ENCODE data around the gene SP8.

SP8 gene

DNA sequence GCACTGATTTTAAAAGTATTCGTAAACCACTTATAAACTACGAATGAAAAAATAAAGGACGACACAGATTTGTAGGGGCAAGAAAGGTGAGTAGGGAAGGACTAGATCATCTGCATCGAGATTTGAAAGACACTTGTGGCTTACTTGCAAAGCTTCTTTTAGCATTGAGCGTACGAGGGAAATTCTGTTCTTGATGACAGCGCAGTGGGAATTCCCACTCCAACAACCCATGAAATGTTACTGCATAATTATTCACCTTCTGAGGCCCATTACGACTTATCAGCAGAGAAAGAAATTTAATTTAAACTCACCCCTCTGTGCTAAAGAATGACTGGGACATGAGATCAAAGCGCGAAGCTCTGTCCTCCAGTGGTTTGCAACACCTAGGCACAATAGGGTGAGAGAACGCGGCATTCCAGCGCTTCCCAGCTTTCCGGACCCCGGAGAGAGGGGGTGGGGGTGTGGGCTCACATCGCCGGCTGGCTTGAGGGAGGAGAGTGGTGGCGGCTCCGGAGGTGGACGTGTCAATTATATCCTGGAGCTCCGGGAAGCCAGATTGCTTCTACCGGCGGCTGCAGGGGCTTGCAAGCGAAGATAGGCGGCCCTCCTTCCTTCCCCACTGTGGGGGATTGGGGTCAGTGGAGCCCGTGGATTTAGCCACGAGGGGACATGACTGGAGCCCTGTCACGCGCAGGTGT lies 10.3 kb downstream of the SP8 start:
- in situ Hi-C loops (cut with HindIII; ENCODE audit: low sequenced_read_pairs), result no loop called here

DNA sequence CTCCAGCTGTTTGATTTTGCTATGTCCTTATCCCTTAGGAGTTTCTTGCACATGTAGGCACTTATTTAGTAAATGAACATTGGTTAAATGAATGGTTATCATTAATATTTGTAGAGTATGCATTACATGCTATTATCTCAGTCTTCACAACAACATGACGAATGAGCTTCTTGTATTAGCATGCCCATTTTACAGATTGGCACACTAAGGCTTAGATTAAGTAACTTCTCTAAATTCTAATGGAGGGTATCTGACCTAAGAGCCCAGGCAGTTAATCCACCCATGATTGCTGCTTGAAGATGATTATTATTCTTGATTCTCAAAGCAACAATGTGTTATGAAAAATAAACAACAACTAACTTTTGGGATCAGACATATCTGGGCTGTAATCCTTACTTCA lies 32.7 kb downstream of the SP8 start:
- in situ Hi-C loops (cut with HindIII; ENCODE audit: low sequenced_read_pairs), result no loop called here

DNA sequence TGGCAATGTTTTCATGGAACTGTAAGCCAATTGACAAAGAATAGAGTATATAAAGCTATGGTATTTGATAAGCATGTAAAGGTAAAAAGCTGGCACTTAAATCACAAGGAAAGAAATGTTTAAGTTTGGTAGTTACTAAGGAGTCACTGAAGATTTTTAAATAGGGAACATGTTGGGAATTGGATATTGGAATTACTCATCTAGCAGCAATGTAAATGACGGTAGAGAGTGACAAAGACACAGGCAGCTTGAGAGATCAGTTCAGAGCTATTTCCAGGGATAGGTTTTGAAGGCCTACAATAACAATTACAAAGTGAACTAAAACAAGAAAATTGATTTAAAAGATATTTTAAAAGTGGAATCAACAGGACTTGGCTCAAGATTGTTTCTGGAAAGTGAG lies 36.8 kb downstream of the SP8 start:
- in situ Hi-C loops (cut with HindIII; ENCODE audit: low sequenced_read_pairs), result no loop called here

DNA sequence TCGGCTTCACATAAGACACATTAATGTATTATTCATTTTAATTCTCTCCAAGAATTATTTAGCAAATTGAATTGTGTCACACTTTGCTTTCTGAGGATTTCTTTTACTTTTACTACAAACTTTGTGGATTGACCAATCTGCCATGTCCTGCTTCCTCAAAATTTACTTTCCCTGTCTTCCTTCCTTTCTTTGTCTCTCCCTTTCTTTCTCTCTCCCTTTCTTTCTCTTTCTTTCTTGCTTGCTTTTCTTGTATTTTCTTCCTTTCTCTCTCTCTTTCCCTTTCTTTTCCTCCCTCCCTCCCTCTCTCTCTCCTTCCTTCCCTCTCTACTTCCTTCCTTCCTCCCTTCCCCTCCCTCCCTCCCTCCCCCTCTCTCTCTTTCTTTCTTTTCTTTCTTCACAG lies 37.8 kb downstream of the SP8 start:
- in situ Hi-C loops (cut with HindIII; ENCODE audit: low sequenced_read_pairs), result no loop called here

DNA sequence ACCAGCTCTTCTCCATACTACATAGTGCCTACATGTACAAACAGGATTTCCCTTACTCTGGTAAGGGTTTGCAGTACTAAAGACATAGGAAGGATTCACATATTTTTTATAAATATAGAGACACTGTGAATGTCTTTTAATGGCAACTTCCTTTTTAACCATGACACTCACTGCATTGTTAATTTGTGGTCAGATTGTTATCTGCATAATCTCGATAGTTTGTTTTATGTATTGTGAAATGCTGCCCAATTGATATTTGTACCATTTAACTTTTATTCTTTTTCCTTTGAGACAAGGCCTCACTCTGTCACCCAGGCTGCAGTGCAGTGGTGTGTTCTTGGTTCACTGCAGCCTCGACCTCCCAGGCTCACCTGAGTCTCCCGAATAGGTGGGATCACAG lies 39.7 kb downstream of the SP8 start:
- in situ Hi-C loops (cut with HindIII; ENCODE audit: low sequenced_read_pairs), result no loop called here

DNA sequence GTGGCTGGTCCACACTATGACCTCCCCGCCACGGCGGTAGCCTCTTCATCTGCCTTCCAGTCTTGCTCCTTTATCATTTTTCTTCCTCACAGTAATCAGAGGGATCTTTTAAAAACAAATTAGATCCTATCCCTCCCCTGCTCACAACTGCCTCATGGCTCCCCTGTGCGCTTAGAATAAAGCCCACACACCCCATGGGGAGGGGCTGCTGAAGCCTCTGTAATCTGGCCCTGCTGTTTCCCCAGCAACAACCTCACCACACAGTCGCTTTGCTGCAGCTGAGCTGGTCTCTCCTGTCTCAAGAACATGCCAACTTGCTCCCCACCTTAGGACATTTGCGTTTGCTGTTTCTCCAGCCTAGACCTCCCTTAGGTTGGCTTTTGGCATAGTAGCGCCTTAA lies 41.0 kb downstream of the SP8 start:
- in situ Hi-C loops (cut with HindIII; ENCODE audit: low sequenced_read_pairs), result no loop called here

DNA sequence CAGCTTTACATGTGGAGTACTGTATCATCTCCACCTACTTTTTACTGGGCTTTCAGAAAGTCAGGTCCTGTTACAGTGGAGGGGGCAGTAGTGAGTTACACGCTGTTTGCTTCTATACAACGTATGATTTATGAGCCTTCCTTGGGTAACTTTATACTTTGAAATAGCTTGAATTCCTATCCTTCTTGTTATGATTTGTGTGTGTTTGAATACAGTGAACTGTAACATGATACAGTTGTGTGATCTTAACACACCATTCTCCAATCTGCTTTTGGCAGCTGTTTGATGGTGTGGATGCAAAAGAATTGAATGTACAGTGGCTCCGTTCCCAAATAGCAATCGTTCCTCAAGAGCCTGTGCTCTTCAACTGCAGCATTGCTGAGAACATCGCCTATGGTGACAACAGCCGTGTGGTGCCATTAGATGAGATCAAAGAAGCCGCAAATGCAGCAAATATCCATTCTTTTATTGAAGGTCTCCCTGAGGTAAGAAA lies 41.7 kb downstream of the SP8 start:
- in situ Hi-C loops (cut with HindIII; ENCODE audit: low sequenced_read_pairs), result no loop called here

DNA sequence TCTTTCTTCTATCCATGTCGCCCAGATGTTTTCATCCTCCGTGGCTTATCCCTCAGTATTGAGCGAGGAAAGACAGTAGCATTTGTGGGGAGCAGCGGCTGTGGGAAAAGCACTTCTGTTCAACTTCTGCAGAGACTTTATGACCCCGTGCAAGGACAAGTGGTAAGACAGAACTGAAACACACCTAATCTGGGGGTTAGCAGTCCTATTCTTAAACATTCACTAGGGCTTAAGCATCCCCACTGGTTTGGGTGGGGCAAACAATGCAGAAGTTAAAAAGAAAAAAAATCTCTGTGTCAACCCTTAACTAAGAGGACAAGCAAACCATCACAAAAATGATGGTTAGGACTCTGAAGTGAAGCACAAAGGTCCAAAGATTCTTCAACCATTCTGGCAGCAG lies 43.8 kb downstream of the SP8 start:
- in situ Hi-C loops (cut with HindIII; ENCODE audit: low sequenced_read_pairs), result no loop called here

DNA sequence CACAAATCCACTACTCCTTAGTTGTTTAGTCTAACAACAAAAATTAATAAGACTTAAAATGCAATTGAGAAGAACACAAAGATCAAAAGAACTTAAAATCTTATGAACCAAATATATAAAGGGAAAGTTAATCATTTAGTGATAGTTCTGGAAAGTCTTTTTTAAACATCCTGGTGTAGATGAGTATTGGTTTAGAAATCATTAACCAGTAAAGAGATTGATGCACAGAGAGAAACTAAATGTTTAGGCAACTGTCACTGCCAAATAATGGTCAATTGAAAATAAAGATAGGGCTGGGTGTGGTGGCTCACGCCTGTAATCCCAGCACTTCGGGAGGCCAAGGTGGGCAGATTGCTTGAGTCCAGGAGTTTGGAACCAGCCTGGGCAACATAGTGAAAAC lies 44.9 kb downstream of the SP8 start:
- in situ Hi-C loops (cut with HindIII; ENCODE audit: low sequenced_read_pairs), result no loop called here

DNA sequence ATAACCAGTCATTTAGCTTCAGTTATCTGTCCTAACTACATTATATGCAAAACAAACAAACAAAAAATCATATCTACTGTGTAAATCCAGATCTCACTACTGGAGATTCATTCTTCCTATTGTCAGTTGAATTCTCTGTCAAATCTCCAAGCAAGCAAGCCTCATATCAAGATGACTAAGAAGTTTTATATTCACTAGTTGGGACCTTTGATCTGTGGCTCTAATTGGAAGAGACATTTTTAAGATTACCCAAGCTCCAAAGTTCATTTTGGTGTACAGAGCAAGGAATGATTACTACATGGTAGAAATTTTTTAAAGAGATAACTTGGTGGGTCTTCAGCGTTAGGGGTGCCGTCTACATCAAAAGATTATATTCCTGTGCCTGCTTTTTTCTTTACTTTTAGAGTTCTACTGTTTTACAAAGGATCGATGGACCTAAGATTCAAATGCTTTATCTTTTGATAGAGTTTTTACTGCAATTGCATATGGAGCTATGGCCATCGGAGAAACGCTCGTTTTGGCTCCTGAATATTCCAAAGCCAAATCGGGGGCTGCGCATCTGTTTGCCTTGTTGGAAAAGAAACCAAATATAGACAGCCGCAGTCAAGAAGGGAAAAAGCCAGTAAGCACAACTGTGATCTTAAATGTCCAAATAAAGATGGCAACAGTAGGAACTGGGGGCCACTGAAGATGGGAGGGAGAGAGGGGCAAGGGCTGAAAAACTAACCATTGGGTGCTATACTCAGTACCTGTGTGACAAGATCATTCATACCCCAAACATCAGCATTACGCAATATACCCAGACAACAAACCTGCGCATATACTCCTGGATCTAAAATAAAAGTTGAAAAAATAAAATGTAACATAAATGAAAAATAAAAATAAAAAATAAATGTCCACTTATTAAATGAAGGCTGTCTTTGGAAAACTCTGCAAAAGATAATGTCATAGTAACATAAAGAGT lies 47.9 kb downstream of the SP8 start:
- in situ Hi-C loops (cut with HindIII; ENCODE audit: low sequenced_read_pairs), result no loop called here

DNA sequence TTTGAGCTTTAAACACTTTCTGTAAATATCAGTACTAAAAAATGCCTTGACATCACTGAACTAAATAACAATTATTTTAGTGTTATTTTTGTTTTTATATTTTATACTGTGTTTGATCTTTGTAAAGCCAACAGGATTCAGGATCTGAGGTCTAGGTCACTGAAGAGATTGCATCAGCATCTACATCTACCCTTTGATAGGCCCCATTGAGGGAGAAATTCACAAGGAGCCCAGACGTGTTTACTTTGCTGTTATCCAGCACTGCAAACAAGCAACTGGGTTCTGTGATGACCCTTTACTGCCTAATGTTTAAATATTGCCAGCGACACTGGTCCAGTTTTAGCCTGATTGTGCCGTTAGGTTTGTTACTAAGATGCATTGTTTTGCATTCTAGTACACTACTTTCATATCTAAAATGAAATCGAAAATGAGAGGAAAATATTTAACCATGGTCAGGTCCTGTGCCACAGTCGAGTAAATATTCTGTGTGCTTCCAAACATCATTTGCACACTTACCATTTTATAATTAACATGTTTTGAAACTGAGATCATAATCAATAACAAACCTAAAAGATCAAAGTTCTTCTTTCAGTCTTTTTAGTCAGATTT lies 48.7 kb downstream of the SP8 start:
- in situ Hi-C loops (cut with HindIII; ENCODE audit: low sequenced_read_pairs), result no loop called here

DNA sequence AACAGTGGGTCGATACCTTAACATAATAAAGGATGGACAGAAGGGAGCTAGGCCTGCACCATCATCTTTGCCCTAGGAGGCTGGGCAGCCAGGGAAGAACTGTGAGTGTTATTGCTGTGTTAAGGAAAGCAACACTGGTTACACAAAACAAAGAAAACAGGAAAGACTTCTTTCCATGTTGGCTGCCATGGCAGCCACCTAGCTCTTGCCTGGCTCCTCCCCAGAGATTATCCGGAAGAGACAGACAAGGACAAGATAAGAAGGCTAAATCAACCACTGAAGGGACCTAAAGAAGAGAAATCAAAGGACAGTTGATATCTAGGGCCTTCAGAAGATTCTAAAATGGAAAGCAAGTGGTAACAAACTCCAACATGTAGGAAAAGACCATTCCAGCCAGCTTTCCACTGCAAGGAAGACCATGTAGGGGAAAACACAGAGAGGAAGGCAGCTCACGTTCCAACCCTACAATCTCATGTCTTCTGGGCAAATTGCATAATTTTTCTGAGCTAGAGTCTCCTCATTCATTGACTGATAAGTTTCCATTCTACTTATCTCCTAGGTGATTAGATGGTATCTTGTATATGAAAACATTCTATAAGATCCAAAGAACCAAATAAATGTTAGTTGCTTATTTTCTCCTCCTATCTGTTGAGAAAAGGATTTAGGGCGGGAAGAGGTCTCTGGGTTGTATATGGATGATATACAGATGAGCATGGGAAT lies 51.2 kb downstream of the SP8 start:
- in situ Hi-C loops (cut with HindIII; ENCODE audit: low sequenced_read_pairs), result no loop called here

Data from endothelial cell of hepatic sinusoid (primary cell).